ENCODE results near the gene JPH3.
A peak's percentile ranks its signal among the peaks of the same experiment; 100 is the strongest.
"Not testable (repeated sequence)": the region's sequence is repeated elsewhere in the genome, so short reads cannot be mapped to it uniquely, and the experiment has no call there.

JPH3 gene

DNA sequence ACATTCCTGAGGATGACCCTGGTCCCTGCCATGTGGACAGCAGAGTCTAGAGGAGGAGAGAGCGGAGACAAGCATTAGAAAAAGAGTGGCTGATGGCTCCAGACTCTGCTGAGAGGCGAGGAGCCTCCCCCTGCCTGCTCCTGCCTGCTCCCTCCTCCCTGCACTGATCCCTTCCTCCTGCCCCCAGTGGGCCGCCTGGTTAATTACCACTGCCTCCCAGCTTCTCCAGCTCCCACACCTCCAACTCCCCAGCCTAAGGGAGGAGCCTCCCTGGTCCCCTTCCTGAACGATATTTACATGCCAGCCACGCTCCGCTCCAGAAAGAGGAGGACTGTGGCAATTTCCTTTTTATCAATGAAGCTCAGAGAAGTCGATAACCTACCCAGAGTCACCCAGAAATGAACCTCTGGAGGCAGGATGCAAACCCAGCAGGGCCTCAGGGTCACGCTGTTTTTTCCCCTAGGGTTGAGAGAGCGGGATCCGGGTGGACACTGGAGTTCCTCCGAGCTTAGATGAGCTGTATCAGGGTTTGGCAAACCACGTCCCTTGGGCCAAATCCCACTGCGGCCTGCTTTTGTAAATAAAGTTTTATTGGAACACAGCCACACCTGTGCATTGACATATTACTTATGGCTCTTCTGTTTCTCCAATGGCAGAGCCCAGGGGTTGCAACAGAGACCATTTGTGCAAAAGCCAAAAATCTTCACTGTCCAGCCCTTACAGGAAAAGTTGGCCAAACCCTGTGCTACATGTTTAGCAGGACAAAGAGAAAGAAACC is 27.1 kb upstream of the JPH3 start:
- DNase-seq (ENCODE audit: low spot score) (no peak), FAIRE-seq (no peak)

DNA sequence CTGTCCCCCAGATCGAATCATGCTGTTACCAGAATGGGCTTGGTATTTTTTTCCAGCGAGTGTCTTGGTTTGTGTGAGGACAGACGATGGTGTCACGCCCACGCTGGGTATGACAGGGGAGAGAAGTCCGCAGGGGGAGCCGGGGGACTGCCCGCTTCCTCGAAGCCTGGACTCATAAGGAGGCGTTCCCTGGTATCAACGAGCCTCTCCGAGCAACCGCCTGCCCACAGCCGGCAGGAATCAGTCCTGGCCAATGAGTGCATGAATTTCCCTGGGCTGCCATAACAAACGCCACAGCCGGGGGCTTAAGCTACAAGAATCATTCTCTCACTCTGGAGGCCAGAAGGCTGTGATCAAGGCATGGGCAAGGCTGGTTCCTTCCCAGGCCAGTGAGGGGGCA is 26.1 kb upstream of the JPH3 start:
- DNase-seq (ENCODE audit: low spot score) (no peak), FAIRE-seq (no peak)

DNA sequence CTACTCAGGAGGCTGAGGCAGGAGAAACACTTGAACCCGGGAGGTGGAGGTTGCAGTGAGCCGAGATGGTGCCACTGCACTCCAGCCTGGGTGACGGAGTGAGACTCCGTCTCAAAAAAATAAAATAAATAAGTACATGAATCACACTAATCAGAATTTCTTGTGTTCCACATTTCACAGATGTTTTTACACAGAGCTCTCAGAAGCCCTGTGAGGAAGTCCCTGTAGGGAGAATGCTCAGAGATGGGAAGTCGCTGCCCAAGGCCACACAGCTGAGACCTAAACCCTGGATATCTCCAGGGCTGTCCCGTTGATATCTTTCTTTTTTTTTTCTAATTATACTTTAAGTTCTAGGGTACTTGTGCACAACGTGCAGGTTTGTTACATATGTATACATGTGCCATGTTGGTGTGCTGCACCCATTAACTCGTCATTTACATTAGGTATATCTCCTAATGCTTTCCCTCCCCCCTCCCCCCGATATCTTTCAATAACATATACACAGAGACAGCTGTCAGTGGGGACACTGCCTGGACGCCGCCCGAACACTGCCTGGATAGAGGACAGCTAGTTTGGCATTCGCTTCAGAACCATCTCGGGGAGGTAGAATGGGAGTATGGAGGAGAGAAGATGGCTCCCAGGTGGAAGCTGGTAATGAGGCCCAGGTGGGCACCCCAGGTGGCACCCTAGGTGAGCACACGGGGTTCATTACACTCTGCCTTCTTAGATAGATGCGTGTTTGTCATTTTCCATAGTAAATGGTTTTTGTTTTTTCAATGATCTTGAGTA is 24.0 kb upstream of the JPH3 start:
- not testable (repeated sequence) for DNase-seq (ENCODE audit: low spot score); FAIRE-seq

DNA sequence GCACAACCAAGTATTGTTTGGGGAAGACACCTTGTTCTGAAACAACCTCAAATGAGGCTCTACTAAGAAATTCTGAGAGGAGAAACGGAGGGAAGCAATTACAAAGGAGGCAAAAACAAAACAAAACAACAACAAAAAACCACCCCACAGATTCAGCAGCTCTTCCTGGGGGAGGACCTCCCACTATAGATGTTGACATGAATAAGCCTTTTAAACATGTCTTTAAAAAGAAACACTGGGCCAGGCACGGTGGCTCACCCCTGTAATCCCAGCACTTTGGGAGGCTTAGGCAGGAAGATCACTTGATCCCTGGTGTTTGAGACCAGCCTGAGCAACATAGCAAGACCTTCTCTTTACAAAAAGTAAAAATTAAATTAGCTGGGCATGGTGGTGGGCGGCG is 22.6 kb upstream of the JPH3 start:
- DNase-seq (ENCODE audit: low spot score) (no peak), FAIRE-seq (no peak)

DNA sequence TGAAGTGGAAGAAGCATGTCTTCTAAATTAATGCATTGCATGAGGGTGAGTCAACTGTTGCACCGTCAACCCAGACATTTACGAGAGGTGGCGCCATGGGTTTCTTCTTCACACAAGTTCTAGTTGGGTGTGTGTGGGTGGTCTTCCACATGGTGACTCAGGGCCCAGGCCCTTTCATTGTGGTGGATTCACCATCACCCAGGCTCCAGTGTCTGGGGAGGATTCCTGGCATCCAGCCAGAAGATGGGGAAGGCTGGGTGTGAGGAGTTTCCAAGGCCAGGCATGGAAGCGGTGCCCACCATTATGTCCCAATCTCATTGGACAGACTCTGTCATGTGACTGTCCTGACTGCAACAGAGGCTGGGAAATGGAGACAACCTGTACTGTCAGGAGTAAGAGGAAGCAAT is 21.4 kb upstream of the JPH3 start:
- DNase-seq (ENCODE audit: low spot score) = peak; percentile 80
- FAIRE-seq = no peak

DNA sequence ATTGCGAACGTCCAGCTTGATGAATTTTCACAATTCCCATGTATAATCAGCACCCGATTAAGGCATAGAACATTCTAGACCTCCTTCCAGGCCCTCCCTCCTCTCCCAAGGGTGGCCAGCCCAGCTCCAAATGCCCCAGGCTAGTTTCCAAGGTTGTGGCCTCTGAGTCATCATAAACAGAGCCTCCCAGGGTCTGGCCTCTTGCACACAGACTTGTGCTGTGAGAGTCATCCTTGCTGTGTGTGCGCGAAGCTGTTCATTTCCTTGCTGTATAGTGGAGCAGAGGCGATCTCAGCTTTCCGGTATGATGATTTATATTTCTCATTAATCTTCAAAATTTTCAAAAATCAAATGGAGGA is 20.5 kb upstream of the JPH3 start:
- peak; percentile 92 for DNase-seq (ENCODE audit: low spot score)

DNA sequence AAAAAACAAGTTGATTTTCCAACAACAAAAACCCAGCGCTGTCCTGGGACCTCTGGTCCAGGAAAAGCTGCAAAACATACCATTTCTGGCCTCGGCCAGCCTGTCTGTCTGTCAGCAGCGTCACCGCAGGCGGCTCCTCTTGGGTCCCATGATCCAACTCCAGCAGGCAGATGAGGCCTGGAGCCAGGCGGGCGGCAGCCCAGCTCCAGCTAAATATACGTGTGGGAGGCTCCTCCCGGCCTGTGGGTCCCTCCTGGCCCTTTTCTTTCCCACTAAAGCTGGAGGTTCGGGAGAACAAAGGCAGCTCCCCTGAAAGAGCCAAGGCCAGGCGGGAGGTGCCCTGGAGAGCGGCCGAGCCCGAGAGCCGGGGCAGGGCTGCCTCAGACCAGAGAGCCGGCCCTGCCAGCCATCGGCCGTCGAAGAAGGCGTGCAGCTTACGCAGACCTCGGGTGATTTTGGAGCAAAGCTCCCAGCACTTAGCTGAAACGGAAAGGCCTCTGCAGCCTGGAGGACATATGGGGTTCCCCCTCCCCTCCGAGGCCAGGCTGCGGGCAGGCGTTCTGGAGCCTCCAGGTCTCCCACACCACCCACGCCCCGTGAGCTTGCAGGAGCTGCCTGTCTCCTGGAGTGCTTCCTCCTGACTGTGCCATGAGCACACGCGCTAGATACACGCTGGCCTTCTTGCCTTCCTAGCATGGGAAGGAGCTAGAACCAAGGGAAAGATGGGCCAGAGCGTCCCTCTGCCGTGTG is 19.9 kb upstream of the JPH3 start:
- FAIRE-seq (no peak), DNase-seq (ENCODE audit: low spot score) (no peak)

More for the DNA sequence above, 20.5 kb upstream of the JPH3 start:
- peak; percentile 94 for FAIRE-seq

DNA sequence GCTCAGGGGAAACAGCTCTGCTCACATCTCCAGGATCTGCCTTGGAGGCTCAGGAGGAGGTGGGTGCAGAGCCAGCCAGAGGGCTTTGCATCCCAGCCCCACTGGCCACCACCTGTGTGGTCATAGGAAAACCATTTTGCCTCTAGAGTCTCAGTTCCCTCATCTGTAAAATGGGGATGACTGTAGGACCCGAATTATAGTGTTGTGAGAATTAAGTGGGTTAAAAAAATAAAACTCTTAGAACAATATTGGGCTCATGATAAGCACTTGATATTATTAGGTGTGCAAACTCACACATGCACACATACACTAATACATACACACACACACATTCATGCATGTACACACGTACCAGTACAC is 19.4 kb upstream of the JPH3 start:
- DNase-seq (ENCODE audit: low spot score) (no peak), FAIRE-seq (no peak)

DNA sequence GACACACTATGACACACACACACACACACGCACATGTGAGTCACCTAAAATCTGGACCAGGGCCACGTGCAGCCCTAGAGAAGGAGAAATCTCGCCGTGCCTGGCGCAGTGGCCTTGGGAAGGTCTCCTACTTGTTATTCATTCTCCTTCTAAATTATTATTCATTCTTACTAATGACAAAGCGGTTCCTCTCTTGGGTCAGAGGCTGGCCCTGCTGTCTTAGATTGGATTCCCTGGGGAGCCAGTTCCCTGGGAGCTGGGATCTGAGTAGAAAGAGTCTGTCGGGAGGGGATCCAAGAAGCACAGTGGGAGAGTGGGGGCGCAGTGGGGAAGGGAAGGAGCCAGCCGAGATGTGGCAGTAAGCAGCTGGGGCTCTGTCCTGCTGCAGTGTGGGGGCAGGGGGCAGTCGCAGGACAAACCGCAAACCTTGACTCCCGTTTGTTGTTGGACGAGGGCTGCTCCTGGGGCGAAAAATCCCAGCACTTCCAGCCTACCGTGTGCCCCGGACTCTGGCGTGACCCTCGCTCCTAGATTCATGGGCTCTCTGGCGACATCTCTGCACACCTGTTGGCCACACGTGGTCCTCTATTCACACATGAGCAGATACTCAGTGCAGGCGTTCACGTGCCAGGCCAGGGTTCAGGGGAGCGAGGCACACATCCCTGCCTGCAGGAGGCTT is 18.7 kb upstream of the JPH3 start:
- no peak for FAIRE-seq
- no peak for DNase-seq (ENCODE audit: low spot score)

DNA sequence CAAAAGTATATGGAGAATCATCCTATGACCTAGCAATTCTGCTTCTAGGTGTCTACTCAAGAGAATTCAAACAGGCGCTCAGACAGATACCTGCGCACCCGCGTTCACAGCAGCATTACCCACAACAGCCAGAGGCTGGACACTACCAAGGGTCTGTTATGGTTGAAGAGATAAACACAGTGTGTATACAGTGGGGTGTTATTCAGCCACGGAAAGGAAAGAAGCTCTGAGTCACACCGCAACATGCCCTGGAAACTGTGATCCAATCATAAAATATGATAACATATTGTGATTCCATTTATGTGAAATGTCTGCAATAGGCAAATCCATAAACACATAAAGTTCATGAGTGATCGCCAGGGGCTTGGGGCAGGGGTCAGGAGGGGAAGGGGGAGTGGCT is 18.0 kb upstream of the JPH3 start:
- DNase-seq (ENCODE audit: low spot score) = no peak
- no peak for FAIRE-seq

DNA sequence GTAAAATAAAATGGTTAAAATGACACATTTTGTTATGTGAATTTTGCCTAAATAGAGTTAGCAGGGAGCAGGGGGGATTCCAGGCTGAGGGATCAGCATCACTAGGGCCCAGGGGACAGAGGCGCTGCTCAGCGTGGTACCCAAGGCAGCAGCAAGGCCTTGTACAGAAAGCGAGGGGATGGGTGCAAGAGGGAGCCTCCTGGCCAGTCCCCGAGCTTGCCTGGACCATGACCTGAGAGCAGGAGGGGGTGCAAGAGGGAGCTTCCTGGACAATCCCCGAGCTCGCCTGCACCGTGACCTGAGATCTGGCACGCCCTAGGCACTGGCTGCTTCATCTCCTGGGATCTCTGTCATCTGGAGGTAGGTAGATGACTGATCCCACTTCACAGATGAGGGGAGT is 17.3 kb upstream of the JPH3 start:
- DNase-seq (ENCODE audit: low spot score) (no peak), FAIRE-seq (no peak)

DNA sequence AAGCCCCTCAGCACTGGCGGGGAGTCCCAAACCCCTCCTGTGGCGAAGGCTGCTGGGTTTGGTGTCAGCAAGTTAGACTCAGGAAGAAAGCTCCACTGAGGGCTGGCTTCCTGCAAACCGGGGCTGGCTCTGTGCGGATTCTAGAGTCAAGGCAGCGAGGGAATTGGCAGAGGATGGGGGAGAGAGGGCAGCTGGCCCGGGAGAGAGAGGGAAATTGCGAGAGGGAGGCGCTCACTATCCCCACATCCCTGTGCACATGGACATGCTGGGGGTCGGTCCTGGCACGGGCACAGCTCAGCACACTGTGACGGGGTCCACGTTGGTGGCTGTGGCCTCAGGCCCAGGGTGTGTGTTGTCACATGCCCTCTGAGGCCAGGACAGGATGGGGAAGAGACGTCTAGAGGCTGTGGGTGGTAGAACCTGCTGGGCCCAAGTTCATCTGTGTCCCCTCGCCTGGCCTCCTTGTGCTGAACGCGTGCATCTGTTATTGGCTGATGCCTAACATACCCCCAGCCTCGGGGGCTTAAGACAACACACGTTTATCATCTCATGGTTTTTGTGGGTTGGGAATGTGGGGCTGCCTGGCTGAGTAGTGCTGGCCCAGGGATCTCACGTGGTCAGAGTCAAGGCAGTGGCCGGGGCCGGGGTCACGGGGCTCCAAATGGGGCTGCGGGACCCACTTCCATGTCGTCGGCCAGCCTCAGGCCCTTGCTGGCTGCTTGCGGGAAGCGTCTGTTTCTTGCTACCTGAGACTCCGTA is 16.7 kb upstream of the JPH3 start:
- DNase-seq (ENCODE audit: low spot score) (no peak), FAIRE-seq (no peak)

DNA sequence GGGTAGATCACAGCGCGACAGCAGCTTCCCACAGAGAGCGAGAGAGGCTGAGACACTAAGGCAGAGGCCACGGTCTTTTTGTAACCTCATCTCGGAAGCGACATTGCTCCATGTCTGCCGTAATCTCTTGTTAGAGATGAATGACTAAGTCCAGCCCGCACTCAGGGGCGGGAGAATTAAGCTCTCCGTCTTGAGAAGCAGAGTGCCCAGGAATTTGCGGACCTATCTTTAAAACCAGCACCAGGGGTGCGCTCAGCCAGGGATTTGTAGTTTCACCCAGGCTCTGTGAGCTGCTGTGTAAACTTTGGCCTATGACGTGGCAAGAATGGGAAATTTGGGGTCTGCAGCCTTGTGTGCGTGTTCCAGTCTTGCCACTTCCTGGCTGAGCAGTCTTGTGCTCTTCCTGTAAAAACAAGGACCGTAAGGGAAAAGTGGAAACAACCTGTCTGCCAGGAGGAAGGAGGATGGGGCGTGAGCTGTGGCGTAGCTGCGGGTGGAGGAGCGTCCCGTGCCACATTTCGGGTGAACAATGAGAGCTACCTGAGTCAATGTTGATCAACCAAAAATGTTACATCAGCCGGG is 16.0 kb upstream of the JPH3 start:
- FAIRE-seq = no peak
- DNase-seq (ENCODE audit: low spot score) = no peak

DNA sequence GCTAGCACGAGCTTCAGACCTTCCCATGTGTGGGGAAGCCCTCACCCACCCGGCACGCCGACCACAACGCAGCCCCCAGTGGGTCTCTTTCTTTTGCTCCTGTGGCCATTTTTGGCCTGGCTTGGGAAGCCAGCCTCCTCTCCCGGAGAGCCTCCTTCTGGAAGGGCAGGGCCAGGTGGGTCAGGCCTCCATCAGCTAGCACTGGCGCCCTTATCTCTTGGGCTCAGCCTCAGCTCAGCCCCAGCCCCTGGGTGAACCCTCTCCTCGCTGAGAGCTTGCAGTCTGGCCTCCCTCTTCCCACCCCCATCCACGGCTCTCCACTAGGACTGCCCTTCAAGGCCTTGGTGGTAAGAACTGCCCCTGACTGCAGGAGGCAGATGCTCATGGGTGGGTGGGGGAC is 14.7 kb upstream of the JPH3 start:
- DNase-seq (ENCODE audit: low spot score) = no peak
- no peak for FAIRE-seq

DNA sequence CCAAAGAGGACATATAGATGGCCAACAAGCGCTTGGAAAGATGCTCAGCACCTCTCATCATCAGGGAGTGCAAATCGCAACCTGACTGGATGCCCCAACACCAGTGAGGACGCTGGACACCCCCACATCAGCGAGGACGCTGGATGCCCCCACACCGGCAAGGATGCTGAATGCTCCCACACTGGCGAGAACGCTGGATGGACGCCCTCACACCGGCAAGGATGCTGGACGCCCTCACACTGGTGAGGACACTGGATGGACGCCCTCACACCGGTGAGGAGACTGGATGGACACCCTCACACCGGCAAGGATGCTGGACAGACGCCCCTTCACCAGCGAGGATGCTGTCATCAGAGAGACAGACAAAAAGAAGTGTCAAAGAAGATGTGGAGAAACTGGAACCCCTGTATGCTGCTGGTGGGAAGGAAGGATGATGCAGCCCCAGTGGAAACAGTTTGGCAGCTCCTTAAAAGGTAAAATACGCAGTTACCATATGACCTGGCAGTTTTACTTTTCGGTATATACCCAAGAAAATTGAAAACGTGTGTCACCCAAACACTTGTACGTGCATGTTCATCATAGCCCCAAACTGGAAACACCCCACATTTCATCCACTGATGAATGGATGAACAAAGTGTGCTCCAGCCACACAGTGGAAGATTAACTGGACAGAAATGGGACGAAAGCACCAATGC is 10.1 kb upstream of the JPH3 start:
- FAIRE-seq (no peak), DNase-seq (ENCODE audit: low spot score) (no peak)

DNA sequence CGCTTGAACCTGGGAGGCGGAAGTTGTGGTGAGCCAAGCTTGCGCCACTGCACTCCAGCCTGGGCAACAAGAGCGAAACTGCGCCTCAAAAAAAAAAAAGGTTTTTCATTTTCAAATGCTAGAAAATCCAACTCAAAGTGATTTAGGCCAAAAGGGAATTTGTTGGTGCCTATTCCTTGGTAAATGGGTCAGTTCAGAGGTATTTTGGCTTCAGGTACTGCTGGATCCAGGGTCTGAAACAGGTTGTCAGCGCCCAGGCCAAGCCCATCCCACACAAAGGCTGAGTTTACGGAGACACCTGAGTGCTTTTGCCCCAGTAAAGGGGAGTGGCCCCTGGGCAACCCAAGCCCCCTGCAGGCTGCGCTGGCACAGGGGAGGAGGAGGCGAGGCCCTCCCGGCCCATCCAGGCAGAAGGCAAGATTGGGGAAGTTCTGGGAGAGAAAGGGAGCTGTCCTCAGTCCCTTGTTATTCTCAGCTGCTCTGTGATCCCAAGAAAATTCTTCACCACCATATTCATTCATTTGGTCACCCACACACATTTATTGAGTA is 8.5 kb upstream of the JPH3 start:
- DNase-seq (ENCODE audit: low spot score) = no peak

DNA sequence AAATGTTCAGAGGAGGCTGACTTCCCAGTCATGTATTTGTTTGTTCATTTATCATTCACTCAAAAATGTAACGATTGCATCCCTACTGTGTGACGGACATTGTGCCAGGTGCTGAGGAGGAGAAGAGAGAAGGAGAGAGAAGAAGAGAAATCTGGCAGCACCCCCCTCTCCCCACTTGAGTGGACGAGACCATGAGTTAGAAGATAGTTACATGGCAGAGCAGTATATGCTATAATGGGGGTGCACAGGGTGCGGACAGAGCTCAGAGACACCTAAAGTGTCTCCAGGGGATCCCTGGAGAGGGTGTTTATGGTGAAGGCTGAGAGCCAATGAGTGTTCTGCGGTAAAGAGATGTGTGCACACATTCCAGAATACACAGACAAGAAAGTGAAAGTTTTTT is 6.6 kb upstream of the JPH3 start:
- FAIRE-seq = no peak
- no peak for DNase-seq (ENCODE audit: low spot score)

More for the DNA sequence above, 8.5 kb upstream of the JPH3 start:
- no peak for FAIRE-seq

DNA sequence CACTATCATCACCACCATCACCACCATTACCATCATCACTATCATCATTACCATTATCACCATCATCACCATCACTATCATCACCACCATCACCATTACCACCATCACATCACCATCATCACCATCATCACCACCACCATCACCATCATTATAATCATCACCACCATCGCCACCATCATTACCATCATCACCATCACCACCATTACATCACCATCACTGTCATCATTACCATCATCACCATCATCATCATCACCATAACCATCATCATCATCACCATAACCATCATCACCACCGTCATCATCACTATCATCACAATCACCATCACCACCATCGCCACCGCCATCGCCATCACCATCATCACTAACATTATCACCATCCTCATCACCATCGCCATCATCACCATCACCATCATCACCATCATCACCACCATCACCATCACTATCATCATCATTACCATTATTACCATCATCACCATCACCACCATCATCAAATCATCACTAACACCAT is 4.9 kb upstream of the JPH3 start:
- no peak for DNase-seq (ENCODE audit: low spot score)
- FAIRE-seq = no peak

DNA sequence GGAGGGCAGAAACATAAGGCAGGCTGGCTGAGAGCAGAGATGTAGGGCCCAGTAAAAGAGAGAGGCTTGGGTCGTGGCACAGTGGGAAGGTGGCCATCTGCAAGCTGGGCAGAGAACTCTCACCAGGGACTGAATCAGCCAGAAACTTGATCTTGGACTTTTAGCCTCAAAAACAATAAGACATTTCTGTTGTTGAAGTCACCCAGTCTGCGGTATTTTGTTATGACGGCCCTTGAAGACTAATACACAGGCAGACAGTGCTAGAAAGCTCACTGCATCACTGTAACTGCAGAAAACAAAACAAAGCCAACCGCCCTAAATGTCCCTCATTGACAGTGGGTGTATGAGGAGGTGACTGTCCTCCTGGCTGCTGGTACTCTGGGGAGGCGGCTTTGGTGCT is 3.9 kb upstream of the JPH3 start:
- DNase-seq (ENCODE audit: low spot score) (no peak), FAIRE-seq (no peak)

DNA sequence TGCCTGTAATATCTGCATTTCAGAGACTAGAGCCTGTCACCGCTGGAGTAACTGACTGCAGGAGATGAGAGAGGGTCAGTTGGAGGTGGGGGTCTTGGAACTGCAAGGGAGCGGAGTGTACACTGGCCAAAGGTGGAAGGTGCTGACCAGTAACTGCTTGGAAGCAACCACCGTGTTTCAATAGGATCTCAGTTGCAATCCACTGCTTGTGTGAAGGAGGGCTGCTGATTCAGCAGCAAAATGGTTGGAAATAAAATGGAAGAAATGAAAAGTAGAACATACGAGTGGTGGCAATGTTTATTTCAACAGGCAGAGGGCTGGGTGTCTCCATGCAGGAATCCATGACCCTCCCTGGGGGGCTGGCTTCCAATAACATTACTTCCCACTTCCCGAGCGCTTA is 2.1 kb upstream of the JPH3 start:
- FAIRE-seq (no peak), DNase-seq (ENCODE audit: low spot score) (no peak)

All from RCC 7860 (cell line).